T-cell (primary cell): Measurements from ENCODE around the gene ZBTB45. TPM values are rescaled to one million over a fixed set of nuclear protein-coding genes. Genes with fewer than 3 reads are reported as not detected.

Experiments
- ATAC-seq, 4 experiments: fragments of 200-7000 bp in 3 of 4; fragments of 150-1000 bp in 1 of 4; cut with Tn5 transposase; replicated peaks in 1 of 4; 1 replicate in 3 of 4; 2 replicates in 1 of 4; pipeline ENCODE4 v1.10.0; 2021; ENCODE audit warnings: moderate library complexity in 3 of 4, mild to moderate bottlenecking in 2 of 4, moderate number of reproducible peaks in 1 of 4
- CTCF ChIA-PET, 2 donors: fragments of 300-600 bp; sonication (Branson Sonifier 250); formaldehyde crosslinking; loops; one replicate each; lab custom pipeline; 2022; ENCODE audit warnings: antibody characterized with exemption in 2 of 2; lab: Charles Lee
- POLR2A ChIA-PET, 2 donors: fragments of 300-600 bp; sonication (Branson Sonifier 250); formaldehyde crosslinking; loops; one replicate each; lab custom pipeline; 2022; ENCODE audit warnings: antibody characterized with exemption in 2 of 2; lab: Charles Lee
- DNase-seq, 35 experiments: peaks; one replicate each; pipeline versions ENCODE4 v3.0.0 to v3.0.0-alpha.2; 2013 to 2023
- H3K27ac ChIP-seq: one replicate; pipeline ENCODE4 v1.5.1; 2013; ENCODE audit warnings: low read length
- H3K27me3 ChIP-seq, 2 experiments: replicated peaks in 1 of 2; 1 replicate in 1 of 2; 2 replicates in 1 of 2; pipeline versions ENCODE4 v1.6.1 to v1.7.0; 2013; ENCODE audit warnings: low read length in 1 of 2, mixed read lengths in 1 of 2; ENCODE audit not compliant: control insufficient read depth in 2 of 2, insufficient read depth in 2 of 2; ENCODE audit errors: extremely low read depth in 1 of 2
- H3K36me3 ChIP-seq, 2 donors: 1 replicate in 1 of 2; 2 replicates in 1 of 2; pipeline versions ENCODE4 v1.6.1 to v1.7.0; 2013; ENCODE audit warnings: low read length in 1 of 2; ENCODE audit not compliant: control insufficient read depth in 2 of 2, insufficient read depth in 1 of 2; ENCODE audit errors: extremely low read depth in 1 of 2
- H3K4me1 ChIP-seq, 2 experiments: 1 replicate in 1 of 2; 2 replicates in 1 of 2; pipeline versions ENCODE4 v1.6.1 to v1.7.0; 2013; ENCODE audit warnings: low read length in 2 of 2, mixed read lengths in 1 of 2; ENCODE audit not compliant: insufficient read depth in 2 of 2, control insufficient read depth in 1 of 2; ENCODE audit errors: extremely low read depth in 1 of 2
- H3K4me3 ChIP-seq, 2 donors: 1 replicate in 1 of 2; 2 replicates in 1 of 2; pipeline versions ENCODE4 v1.5.1 to v1.7.0; 2013; ENCODE audit warnings: mild to moderate bottlenecking in 2 of 2, low read length in 1 of 2, moderate library complexity in 1 of 2; ENCODE audit not compliant: control insufficient read depth in 1 of 2; ENCODE audit errors: extremely low read depth in 1 of 2
- H3K9me3 ChIP-seq: 2 replicates; pipeline ENCODE4 v1.7.0; 2013
- H3K27ac Mint-ChIP-seq, 2 donors: one replicate each; pipeline ENCODE4 v1.8.0; 2020 to 2021; ENCODE audit warnings: mild to moderate bottlenecking in 2 of 2, mixed read lengths in 2 of 2
- H3K27me3 Mint-ChIP-seq, 2 donors: one replicate each; pipeline ENCODE4 v1.8.0; 2021 to 2022; ENCODE audit warnings: mixed read lengths in 2 of 2
- H3K36me3 Mint-ChIP-seq: one replicate; pipeline ENCODE4 v1.8.0; 2021; ENCODE audit warnings: mixed read lengths
- H3K4me1 Mint-ChIP-seq, 3 donors: one replicate each; pipeline ENCODE4 v1.8.0; 2020 to 2022; ENCODE audit warnings: mixed read lengths in 3 of 3, mild to moderate bottlenecking in 1 of 3
- H3K4me3 Mint-ChIP-seq, 3 donors: one replicate each; pipeline ENCODE4 v1.8.0; 2020 to 2022; ENCODE audit warnings: mild to moderate bottlenecking in 3 of 3, mixed read lengths in 3 of 3, moderate library complexity in 3 of 3
- H3K9me3 Mint-ChIP-seq, 3 donors: one replicate each; pipeline ENCODE4 v1.8.0; 2020 to 2022; ENCODE audit warnings: mixed read lengths in 3 of 3
- WGBS: methylation state at CpG from one replicate; pipeline ENCODE4 v1.1.5; 2013; ENCODE audit warnings: missing lambda C conversion rate; ENCODE audit not compliant: insufficient coverage; 5-methylcytosine and 5-hydroxymethylcytosine counted together
- total RNA-seq, 35 experiments: library from RNA in 6 of 35; stranded (reverse) in 6 of 35; fragments of 120-200 nt in 1 of 35; gene quantifications; one replicate each; pipeline versions ENCODE4 v1.2.1 to v1.2.4 and lab custom pipeline; 2013 to 2026

Gene ZBTB45
- total RNA-seq, 5 donors from 2014 or later (not counting 1 experiment from before 2014, with no cell fraction given) = 8.3 to 27.8 (median 24.5) TPM

GRCh38 chr19:58516964-58517833, 2.4 kb downstream of the ZBTB45 start:
- H3K27ac Mint-ChIP-seq = no peak overlapping the region
- Histone ChIP-seq H3K27me3 (no peaks in the 10 kb centered on the region), H3K4me1 (peaks cover 17 to 59% of the 10 kb centered on the region in 2 experiments), H3K36me3 (peaks cover 0 to 16% of the 10 kb centered on the region in 2 donors), H3K27ac (no peak overlapping the region), H3K9me3 (no peaks in the 10 kb centered on the region), H3K4me3 (no peak overlapping the region)
- no peak overlapping the region for H3K4me3 Mint-ChIP-seq
- CTCF ChIA-PET = no interaction called here
- no peak for DNase-seq
- H3K36me3 Mint-ChIP-seq = peaks cover 8% of the 10 kb centered on the region
- 97% methylated on average over 60 of the region's 65 CpGs for WGBS
- peaks cover 40 to 58% (median 51%) of the 10 kb centered on the region in 3 donors for H3K4me1 Mint-ChIP-seq
- POLR2A ChIA-PET = no interaction called here
- H3K27me3 Mint-ChIP-seq = no peaks in the 10 kb centered on the region
- no peak for ATAC-seq
- peaks cover 0 to 4% (median 0%) of the 10 kb centered on the region in 3 donors for H3K9me3 Mint-ChIP-seq

- no peak overlapping the region for H3K27ac ChIP-seq
- H3K4me1 ChIP-seq = peaks cover 17 to 59% of the 10 kb centered on the region in 2 experiments
- Mint-ChIP-seq H3K36me3 (peaks cover 8% of the 10 kb centered on the region), H3K4me1 (peaks cover 40 to 57% (median 51%) of the 10 kb centered on the region in 3 donors), H3K4me3 (peak overlapping the region in 1 of 3 donors; percentile 28), H3K27ac (no peak overlapping the region), H3K9me3 (peaks cover 0 to 4% (median 0%) of the 10 kb centered on the region in 3 donors), H3K27me3 (no peaks in the 10 kb centered on the region)
- no peak overlapping the region for H3K4me3 ChIP-seq
- WGBS = 97% methylated on average over 16 of the region's 25 CpGs
- no peak for DNase-seq
- peaks cover 0 to 16% of the 10 kb centered on the region in 2 donors for H3K36me3 ChIP-seq
- ChIA-PET POLR2A (no interaction called here), CTCF (no interaction called here)
- H3K27me3 ChIP-seq = no peaks in the 10 kb centered on the region
- no peak for ATAC-seq
- H3K9me3 ChIP-seq = no peaks in the 10 kb centered on the region
Observed at GRCh38 chr19:58516246-58516836, 3.3 kb downstream of the ZBTB45 start.

GRCh38 chr19:58515259-58515658, 4.4 kb downstream of the ZBTB45 start:
- Mint-ChIP-seq H3K27ac (peak overlapping the region; percentile 55 to 66), H3K27me3 (no peaks in the 10 kb centered on the region), H3K4me3 (peak overlapping the region; percentile 39 to 73 (median 55)), H3K9me3 (peaks cover 0 to under 1% (median 0%) of the 10 kb centered on the region in 3 donors), H3K36me3 (peaks cover 8% of the 10 kb centered on the region), H3K4me1 (peaks cover 36 to 53% (median 47%) of the 10 kb centered on the region in 3 donors)
- Histone ChIP-seq H3K4me1 (peaks cover 17 to 55% of the 10 kb centered on the region in 2 experiments), H3K9me3 (no peaks in the 10 kb centered on the region), H3K36me3 (peaks cover 0 to 16% of the 10 kb centered on the region in 2 donors), H3K27me3 (no peaks in the 10 kb centered on the region), H3K4me3 (no peak overlapping the region), H3K27ac (no peak overlapping the region)
- no peak for DNase-seq
- POLR2A ChIA-PET = no interaction called here
- WGBS = 83% methylated on average over 1 of the region's 2 CpGs
- ATAC-seq = no peak
- CTCF ChIA-PET = no interaction called here

- DNase-seq (no peak), ATAC-seq (no peak)
- Histone ChIP-seq H3K9me3 (no peaks in the 10 kb centered on the region), H3K27me3 (no peaks in the 10 kb centered on the region), H3K4me1 (peaks cover 15 to 48% of the 10 kb centered on the region in 2 experiments), H3K36me3 (peaks cover 0 to 16% of the 10 kb centered on the region in 2 donors), H3K27ac (peak overlapping the region; percentile 34), H3K4me3 (peak overlapping the region; percentile 34 to 58)
- CTCF ChIA-PET = interaction anchor here (0.6 to 1.6 kb wide), 10 partner anchors 12 to 152 kb away, joined by 3 to 8 read pairs (median 4); partner anchors contain the start of genes TRIM28 (in 1 of the 2) and ZNF497 (in 1 of the 2)
- Mint-ChIP-seq H3K9me3 (no peaks in the 10 kb centered on the region), H3K27me3 (no peaks in the 10 kb centered on the region), H3K27ac (peak overlapping the region; percentile 46 to 64), H3K4me1 (peaks cover 30 to 46% (median 40%) of the 10 kb centered on the region in 3 donors), H3K4me3 (peak overlapping the region; percentile 50 to 80 (median 73)), H3K36me3 (peaks cover 8% of the 10 kb centered on the region)
- POLR2A ChIA-PET = no interaction called here
- WGBS = 50% methylated on average over 2 of the region's 3 CpGs
Observed at GRCh38 chr19:58514564-58515022, 5.0 kb downstream of the ZBTB45 start.

- ChIA-PET POLR2A (no interaction called here), CTCF (interaction anchor here (0.6 to 1.6 kb wide), 12 partner anchors 13 to 151 kb away, joined by 3 to 8 read pairs (median 4); partner anchors contain the start of genes TRIM28 (in 1 of the 2), ZNF132 (in 1 of the 2) and ZNF497 (in 1 of the 2))
- H3K27ac ChIP-seq = peak overlapping the region; percentile 70
- H3K36me3 Mint-ChIP-seq = peaks cover 8% of the 10 kb centered on the region
- peak overlapping the region; percentile 34 to 58 for H3K4me3 ChIP-seq
- WGBS = 8% methylated on average over 50 of the region's 66 CpGs
- peak overlapping the region; percentile 70 to 80 (median 73) for H3K4me3 Mint-ChIP-seq
- H3K36me3 ChIP-seq = peaks cover 0 to 16% of the 10 kb centered on the region in 2 donors
- DNase-seq (peak; percentile 86 to 98 (median 94)), ATAC-seq (peak; percentile 86 to 94 (median 90))
- no peaks in the 10 kb centered on the region for H3K9me3 ChIP-seq
- H3K27me3 ChIP-seq = no peaks in the 10 kb centered on the region
- H3K4me1 Mint-ChIP-seq = peaks cover 27 to 40% (median 34%) of the 10 kb centered on the region in 3 donors
- H3K9me3 Mint-ChIP-seq = no peaks in the 10 kb centered on the region
- peak overlapping the region; percentile 74 to 79 for H3K27ac Mint-ChIP-seq
- peaks cover 15 to 43% of the 10 kb centered on the region in 2 experiments for H3K4me1 ChIP-seq
- H3K27me3 Mint-ChIP-seq = no peaks in the 10 kb centered on the region
Observed at GRCh38 chr19:58513694-58514563, 5.7 kb downstream of the ZBTB45 start.
